KMS-11 (cell line): ENCODE results near the gene VGLL3.

Experiments used
- H2AFZ ChIP-seq: fragments of 200-600 bp; sonication (generic); 2 replicates; pipeline ENCODE4 v1.6.1; 2016; ENCODE audit warnings: antibody characterized with exemption, mixed run types, low read depth
- H3K27ac ChIP-seq: fragments of 200-600 bp; sonication (generic); 2 replicates; pipeline ENCODE4 v1.6.1; 2016; ENCODE audit warnings: mild to moderate bottlenecking, mixed run types
- H3K27me3 ChIP-seq: fragments of 200-600 bp; sonication (generic); 2 replicates; pipeline ENCODE4 v1.6.1; 2017; ENCODE audit warnings: mild to moderate bottlenecking, low read depth, mixed run types, moderate library complexity; ENCODE audit not compliant: insufficient read depth
- H3K36me3 ChIP-seq: fragments of 200-600 bp; sonication (generic); 2 replicates; pipeline ENCODE4 v1.6.1; 2017; ENCODE audit warnings: mild to moderate bottlenecking, mixed run types; ENCODE audit not compliant: insufficient read depth
- H3K4me1 ChIP-seq: fragments of 200-600 bp; sonication (generic); 2 replicates; pipeline ENCODE4 v1.6.1; 2016; ENCODE audit warnings: mild to moderate bottlenecking, low read depth, mixed run types; ENCODE audit not compliant: poor library complexity, severe bottlenecking
- H3K4me2 ChIP-seq: fragments of 200-600 bp; sonication (generic); 2 replicates; pipeline ENCODE4 v1.7.0; 2016; ENCODE audit warnings: mild to moderate bottlenecking, mixed run types
- H3K4me3 ChIP-seq: fragments of 200-600 bp; sonication (generic); IDR thresholded peaks from 2 replicates; pipeline ENCODE4 v1.6.1; 2017; ENCODE audit warnings: low read depth, low read length, mixed read lengths; ENCODE audit not compliant: insufficient read depth
- H3K79me2 ChIP-seq: fragments of 200-600 bp; sonication (generic); 2 replicates; pipeline ENCODE4 v1.6.1; 2016; ENCODE audit warnings: low read depth, mixed run types; ENCODE audit not compliant: insufficient read depth
- H3K9ac ChIP-seq: fragments of 200-600 bp; sonication (generic); 2 replicates; pipeline ENCODE4 v1.6.1; 2016; ENCODE audit warnings: mild to moderate bottlenecking, mixed run types
- H4K20me1 ChIP-seq: fragments of 200-600 bp; sonication (generic); 2 replicates; pipeline ENCODE4 v1.6.1; 2016; ENCODE audit warnings: mild to moderate bottlenecking, mixed run types; ENCODE audit not compliant: insufficient read depth
- TF ChIP-seq, protein P1 (sequence below): fragments of 200-600 bp; sonication (generic); conservative IDR thresholded peaks from 2 replicates; pipeline ENCODE4 v1.6.1; 2017; ENCODE audit warnings: low read depth, mild to moderate bottlenecking, antibody characterized with exemption, low read length, moderate library complexity, mixed read lengths

VGLL3 gene

GRCh38 chr3:86985181-86985826 lies 5.6 kb downstream of the VGLL3 start:
- Histone ChIP-seq H3K36me3 (no peaks in the 10 kb centered on the region), H3K4me1 (no peaks in the 10 kb centered on the region), H3K27me3 (no peaks in the 10 kb centered on the region), H3K4me2 (no peak overlapping the region), H3K4me3 (no peak overlapping the region), H3K27ac (no peak overlapping the region), H3K9ac (no peak overlapping the region), H3K79me2 (no peaks in the 10 kb centered on the region), H4K20me1 (no peaks in the 10 kb centered on the region), H2AFZ (no peak overlapping the region)
- TF ChIP-seq, protein P1, sequence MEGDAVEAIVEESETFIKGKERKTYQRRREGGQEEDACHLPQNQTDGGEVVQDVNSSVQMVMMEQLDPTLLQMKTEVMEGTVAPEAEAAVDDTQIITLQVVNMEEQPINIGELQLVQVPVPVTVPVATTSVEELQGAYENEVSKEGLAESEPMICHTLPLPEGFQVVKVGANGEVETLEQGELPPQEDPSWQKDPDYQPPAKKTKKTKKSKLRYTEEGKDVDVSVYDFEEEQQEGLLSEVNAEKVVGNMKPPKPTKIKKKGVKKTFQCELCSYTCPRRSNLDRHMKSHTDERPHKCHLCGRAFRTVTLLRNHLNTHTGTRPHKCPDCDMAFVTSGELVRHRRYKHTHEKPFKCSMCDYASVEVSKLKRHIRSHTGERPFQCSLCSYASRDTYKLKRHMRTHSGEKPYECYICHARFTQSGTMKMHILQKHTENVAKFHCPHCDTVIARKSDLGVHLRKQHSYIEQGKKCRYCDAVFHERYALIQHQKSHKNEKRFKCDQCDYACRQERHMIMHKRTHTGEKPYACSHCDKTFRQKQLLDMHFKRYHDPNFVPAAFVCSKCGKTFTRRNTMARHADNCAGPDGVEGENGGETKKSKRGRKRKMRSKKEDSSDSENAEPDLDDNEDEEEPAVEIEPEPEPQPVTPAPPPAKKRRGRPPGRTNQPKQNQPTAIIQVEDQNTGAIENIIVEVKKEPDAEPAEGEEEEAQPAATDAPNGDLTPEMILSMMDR = no peak

- Histone ChIP-seq H3K4me1 (no peaks in the 10 kb centered on the region), H3K27me3 (no peaks in the 10 kb centered on the region), H3K4me3 (no peak overlapping the region), H3K79me2 (no peaks in the 10 kb centered on the region), H3K27ac (no peak overlapping the region), H3K36me3 (no peaks in the 10 kb centered on the region), H4K20me1 (no peaks in the 10 kb centered on the region), H3K4me2 (no peak overlapping the region), H2AFZ (no peak overlapping the region), H3K9ac (no peak overlapping the region)
- TF ChIP-seq, protein P1 = no peak
These were observed 6.7 kb downstream of the VGLL3 start for GRCh38 chr3:86984271-86984670.

GRCh38 chr3:86982883-86983282 lies 8.1 kb downstream of the VGLL3 start:
- no peaks in the 10 kb centered on the region for H3K79me2 ChIP-seq
- H3K27me3 ChIP-seq = no peaks in the 10 kb centered on the region
- no peaks in the 10 kb centered on the region for H3K4me1 ChIP-seq
- H3K4me3 ChIP-seq = no peak overlapping the region
- no peak overlapping the region for H3K9ac ChIP-seq
- H3K36me3 ChIP-seq = no peaks in the 10 kb centered on the region
- no peak overlapping the region for H2AFZ ChIP-seq
- H3K27ac ChIP-seq = no peak overlapping the region
- TF ChIP-seq, protein P1 = no peak
- no peaks in the 10 kb centered on the region for H4K20me1 ChIP-seq
- H3K4me2 ChIP-seq = no peak overlapping the region

GRCh38 chr3:86978111-86978551 lies 12.8 kb downstream of the VGLL3 start:
- no peaks in the 10 kb centered on the region for H4K20me1 ChIP-seq
- no peaks in the 10 kb centered on the region for H3K27me3 ChIP-seq
- no peaks in the 10 kb centered on the region for H3K79me2 ChIP-seq
- no peaks in the 10 kb centered on the region for H3K4me1 ChIP-seq
- TF ChIP-seq, protein P1 = no peak
- no peak overlapping the region for H3K4me3 ChIP-seq
- no peak overlapping the region for H3K4me2 ChIP-seq
- no peaks in the 10 kb centered on the region for H3K36me3 ChIP-seq
- no peak overlapping the region for H3K27ac ChIP-seq
- no peak overlapping the region for H2AFZ ChIP-seq
- H3K9ac ChIP-seq = no peak overlapping the region
